ENCODE data around the gene SSC5D.

The SSC5D gene

GRCh38 chr19:55476100-55476775, 12.0 kb upstream of the SSC5D start, which contains the start of gene ZNF628 (continued):
- no peak for TF ChIP-seq ZNF155 (tag by site-specific recombination; IDR thresholded peaks at IDR 0.05)
- TF ChIP-seq ZBTB26 (tag by site-specific recombination; optimal IDR thresholded peaks at IDR 0.05) = peak; percentile 84
- TF ChIP-seq MEIS1 (CRISPR knock-in tag; IDR thresholded peaks at IDR 0.05; ENCODE audit: borderline replicate concordance) = no peak
- TF ChIP-seq ZNF518A (tag by site-specific recombination; conservative IDR thresholded peaks at IDR 0.05; ENCODE audit: low read depth) = peak; percentile 53
- TF ChIP-seq YY2 (tag by site-specific recombination; IDR thresholded peaks at IDR 0.05) = peak; percentile 75
- peak; percentile 61; the same call in 1 of the 2 replicates for TF ChIP-seq ZFP37 (tag by site-specific recombination; IDR thresholded peaks at IDR 0.05)
- 0 out of 2 replicates have a peak, but pooled peaks have one; percentile 46 for TF ChIP-seq ZSCAN5A (tag by site-specific recombination; IDR thresholded peaks at IDR 0.05)
- 0 out of 2 replicates have a peak, but pooled peaks have one; percentile 18 for TF ChIP-seq PBX3 (CRISPR knock-in tag; IDR thresholded peaks at IDR 0.05)
- no peak for TF ChIP-seq ZNF311 (tag by site-specific recombination; IDR thresholded peaks at IDR 0.05; ENCODE audit: borderline replicate concordance)
- TF ChIP-seq ZNF184 (tag by site-specific recombination; IDR thresholded peaks at IDR 0.05) = no peak
- TF ChIP-seq ZSCAN4 (tag by site-specific recombination; IDR thresholded peaks at IDR 0.05) = peak; percentile 81
- peak; percentile 45; the same call in 1 of the 2 replicates for TF ChIP-seq HOXD13 (CRISPR knock-in tag; IDR thresholded peaks at IDR 0.05; ENCODE audit: borderline replicate concordance)
- no peak for TF ChIP-seq OVOL3 (tag by site-specific recombination; IDR thresholded peaks at IDR 0.05)
- no peak for TF ChIP-seq OSR2 (tag by site-specific recombination; IDR thresholded peaks at IDR 0.05)
- TF ChIP-seq ZNF561 (tag by site-specific recombination; IDR thresholded peaks at IDR 0.05; ENCODE audit: borderline replicate concordance) = peak; percentile 80; the same call in 1 of the 2 replicates
- TF ChIP-seq PRDM6 (tag by site-specific recombination; IDR thresholded peaks at IDR 0.05) = no peak
- TF ChIP-seq BCL6B (tag by site-specific recombination; IDR thresholded peaks at IDR 0.05) = no peak
- TF ChIP-seq PRDM10 (tag by site-specific recombination; IDR thresholded peaks at IDR 0.05) = peak; percentile 68
- no peak for TF ChIP-seq ZNF623 (tag by site-specific recombination; IDR thresholded peaks at IDR 0.05)
- no peak for TF ChIP-seq GLI4 (tag by site-specific recombination; IDR thresholded peaks at IDR 0.05)
- no peak for TF ChIP-seq ZNF473 (tag by site-specific recombination; IDR thresholded peaks at IDR 0.05)
